ENCODE data around the gene TM4SF20.

TM4SF20 gene

GRCh38 chr2:227379095-227379494, at the start of gene TM4SF20:
Gene TM4SF20, minus strand, starts transcription at chr2:227379306. Its CDS starts 38 bp downstream, at chr2:227379268.
- no peaks in the 10 kb centered on the region for H3K36me3 ChIP-seq (ENCODE audit: control insufficient read depth in 5 of 5, insufficient read depth in 5 of 5, low read length in 5 of 5)
- no peaks in the 10 kb centered on the region for H3K9me3 ChIP-seq (ENCODE audit: control insufficient read depth in 5 of 5, low read length in 5 of 5)
- no peaks in the 10 kb centered on the region for H3K27me3 ChIP-seq (ENCODE audit: control insufficient read depth in 5 of 5, insufficient read depth in 4 of 5, low read length in 5 of 5)
- H3K4me3 ChIP-seq (ENCODE audit: low read depth in 1 of 5, low read length in 5 of 5) = no peak within 1 kb of the TSS
- H3K27ac ChIP-seq (ENCODE audit: low read depth, low read length) = no peak within 1 kb of the TSS
- no peak within 1 kb of the TSS for H3K9ac ChIP-seq (ENCODE audit: low read length in 5 of 5)
- H3K4me1 ChIP-seq (ENCODE audit: control insufficient read depth in 5 of 5, insufficient read depth in 5 of 5, low read length in 5 of 5) = peaks cover 0 to 2% (median 0%) of the 10 kb centered on the region in 5 donors

- no peak overlapping the region for H3K9ac ChIP-seq (ENCODE audit: low read length in 5 of 5)
- H3K4me3 ChIP-seq (ENCODE audit: low read depth in 1 of 5, low read length in 5 of 5) = no peak overlapping the region
- no peaks in the 10 kb centered on the region for H3K4me1 ChIP-seq (ENCODE audit: control insufficient read depth in 5 of 5, insufficient read depth in 5 of 5, low read length in 5 of 5)
- no peaks in the 10 kb centered on the region for H3K36me3 ChIP-seq (ENCODE audit: control insufficient read depth in 5 of 5, insufficient read depth in 5 of 5, low read length in 5 of 5)
- peaks cover 3 to 9% (median 7%) of the 10 kb centered on the region in 5 donors for H3K9me3 ChIP-seq (ENCODE audit: control insufficient read depth in 5 of 5, low read length in 5 of 5)
- no peak overlapping the region for H3K27ac ChIP-seq (ENCODE audit: low read depth, low read length)
- H3K27me3 ChIP-seq (ENCODE audit: control insufficient read depth in 5 of 5, insufficient read depth in 4 of 5, low read length in 5 of 5) = no peaks in the 10 kb centered on the region
Observed at GRCh38 chr2:227428731-227429285, 49.7 kb upstream of the TM4SF20 start.

- no peak overlapping the region for H3K9ac ChIP-seq (ENCODE audit: low read length in 5 of 5)
- no peak overlapping the region for H3K4me3 ChIP-seq (ENCODE audit: low read depth in 1 of 5, low read length in 5 of 5)
- H3K4me1 ChIP-seq (ENCODE audit: control insufficient read depth in 5 of 5, insufficient read depth in 5 of 5, low read length in 5 of 5) = no peaks in the 10 kb centered on the region
- no peaks in the 10 kb centered on the region for H3K36me3 ChIP-seq (ENCODE audit: control insufficient read depth in 5 of 5, insufficient read depth in 5 of 5, low read length in 5 of 5)
- no peaks in the 10 kb centered on the region for H3K9me3 ChIP-seq (ENCODE audit: control insufficient read depth in 5 of 5, low read length in 5 of 5)
- H3K27ac ChIP-seq (ENCODE audit: low read depth, low read length) = no peak overlapping the region
- no peaks in the 10 kb centered on the region for H3K27me3 ChIP-seq (ENCODE audit: control insufficient read depth in 5 of 5, insufficient read depth in 4 of 5, low read length in 5 of 5)
Observed at GRCh38 chr2:227423656-227424499, 44.8 kb upstream of the TM4SF20 start.

- no peak overlapping the region for H3K4me3 ChIP-seq (ENCODE audit: low read depth in 1 of 5, low read length in 5 of 5)
- H3K4me1 ChIP-seq (ENCODE audit: control insufficient read depth in 5 of 5, insufficient read depth in 5 of 5, low read length in 5 of 5) = peaks cover 0 to 9% (median 0%) of the 10 kb centered on the region in 5 donors
- H3K9ac ChIP-seq (ENCODE audit: low read length in 5 of 5) = no peak overlapping the region
- H3K36me3 ChIP-seq (ENCODE audit: control insufficient read depth in 5 of 5, insufficient read depth in 5 of 5, low read length in 5 of 5) = no peaks in the 10 kb centered on the region
- no peaks in the 10 kb centered on the region for H3K27me3 ChIP-seq (ENCODE audit: control insufficient read depth in 5 of 5, insufficient read depth in 4 of 5, low read length in 5 of 5)
- H3K27ac ChIP-seq (ENCODE audit: low read depth, low read length) = no peak overlapping the region
- no peaks in the 10 kb centered on the region for H3K9me3 ChIP-seq (ENCODE audit: control insufficient read depth in 5 of 5, low read length in 5 of 5)
Observed at GRCh38 chr2:227420087-227421052, 41.3 kb upstream of the TM4SF20 start.

- H3K27ac ChIP-seq (ENCODE audit: low read depth, low read length) = peak overlapping the region; percentile 76
- no peaks in the 10 kb centered on the region for H3K27me3 ChIP-seq (ENCODE audit: control insufficient read depth in 5 of 5, insufficient read depth in 4 of 5, low read length in 5 of 5)
- no peak overlapping the region for H3K9ac ChIP-seq (ENCODE audit: low read length in 5 of 5)
- H3K36me3 ChIP-seq (ENCODE audit: control insufficient read depth in 5 of 5, insufficient read depth in 5 of 5, low read length in 5 of 5) = no peaks in the 10 kb centered on the region
- no peak overlapping the region for H3K4me3 ChIP-seq (ENCODE audit: low read depth in 1 of 5, low read length in 5 of 5)
- H3K4me1 ChIP-seq (ENCODE audit: control insufficient read depth in 5 of 5, insufficient read depth in 5 of 5, low read length in 5 of 5) = peaks cover 0 to 21% (median 6%) of the 10 kb centered on the region in 5 donors
- no peaks in the 10 kb centered on the region for H3K9me3 ChIP-seq (ENCODE audit: control insufficient read depth in 5 of 5, low read length in 5 of 5)
Observed at GRCh38 chr2:227416701-227417100, 37.6 kb upstream of the TM4SF20 start.

- Histone ChIP-seq H3K27me3 (ENCODE audit: control insufficient read depth in 5 of 5, insufficient read depth in 4 of 5, low read length in 5 of 5) (no peaks in the 10 kb centered on the region), H3K36me3 (ENCODE audit: control insufficient read depth in 5 of 5, insufficient read depth in 5 of 5, low read length in 5 of 5) (no peaks in the 10 kb centered on the region), H3K9me3 (ENCODE audit: control insufficient read depth in 5 of 5, low read length in 5 of 5) (no peaks in the 10 kb centered on the region), H3K9ac (ENCODE audit: low read length in 5 of 5) (peak overlapping the region in 1 of 5 donors; percentile 64), H3K4me3 (ENCODE audit: low read depth in 1 of 5, low read length in 5 of 5) (no peak overlapping the region), H3K4me1 (ENCODE audit: control insufficient read depth in 5 of 5, insufficient read depth in 5 of 5, low read length in 5 of 5) (peaks cover 0 to 21% (median 6%) of the 10 kb centered on the region in 5 donors), H3K27ac (ENCODE audit: low read depth, low read length) (peak overlapping the region; percentile 76)
Observed at GRCh38 chr2:227415538-227416424, 36.7 kb upstream of the TM4SF20 start.

GRCh38 chr2:227414846-227415245, 35.7 kb upstream of the TM4SF20 start:
- no peak overlapping the region for H3K4me3 ChIP-seq (ENCODE audit: low read depth in 1 of 5, low read length in 5 of 5)
- peak overlapping the region; percentile 76 for H3K27ac ChIP-seq (ENCODE audit: low read depth, low read length)
- H3K4me1 ChIP-seq (ENCODE audit: control insufficient read depth in 5 of 5, insufficient read depth in 5 of 5, low read length in 5 of 5) = peaks cover 0 to 21% (median 6%) of the 10 kb centered on the region in 5 donors
- H3K9me3 ChIP-seq (ENCODE audit: control insufficient read depth in 5 of 5, low read length in 5 of 5) = no peaks in the 10 kb centered on the region
- no peaks in the 10 kb centered on the region for H3K27me3 ChIP-seq (ENCODE audit: control insufficient read depth in 5 of 5, insufficient read depth in 4 of 5, low read length in 5 of 5)
- H3K36me3 ChIP-seq (ENCODE audit: control insufficient read depth in 5 of 5, insufficient read depth in 5 of 5, low read length in 5 of 5) = no peaks in the 10 kb centered on the region
- no peak overlapping the region for H3K9ac ChIP-seq (ENCODE audit: low read length in 5 of 5)

- no peak overlapping the region for H3K4me3 ChIP-seq (ENCODE audit: low read depth in 1 of 5, low read length in 5 of 5)
- H3K27ac ChIP-seq (ENCODE audit: low read depth, low read length) = no peak overlapping the region
- no peaks in the 10 kb centered on the region for H3K27me3 ChIP-seq (ENCODE audit: control insufficient read depth in 5 of 5, insufficient read depth in 4 of 5, low read length in 5 of 5)
- no peaks in the 10 kb centered on the region for H3K9me3 ChIP-seq (ENCODE audit: control insufficient read depth in 5 of 5, low read length in 5 of 5)
- no peak overlapping the region for H3K9ac ChIP-seq (ENCODE audit: low read length in 5 of 5)
- peaks cover 0 to 21% (median 6%) of the 10 kb centered on the region in 5 donors for H3K4me1 ChIP-seq (ENCODE audit: control insufficient read depth in 5 of 5, insufficient read depth in 5 of 5, low read length in 5 of 5)
- no peaks in the 10 kb centered on the region for H3K36me3 ChIP-seq (ENCODE audit: control insufficient read depth in 5 of 5, insufficient read depth in 5 of 5, low read length in 5 of 5)
Observed at GRCh38 chr2:227413371-227413770, 34.3 kb upstream of the TM4SF20 start.

GRCh38 chr2:227412877-227413276, 33.8 kb upstream of the TM4SF20 start:
- Histone ChIP-seq H3K4me3 (ENCODE audit: low read depth in 1 of 5, low read length in 5 of 5) (no peak overlapping the region), H3K9me3 (ENCODE audit: control insufficient read depth in 5 of 5, low read length in 5 of 5) (no peaks in the 10 kb centered on the region), H3K27me3 (ENCODE audit: control insufficient read depth in 5 of 5, insufficient read depth in 4 of 5, low read length in 5 of 5) (no peaks in the 10 kb centered on the region), H3K4me1 (ENCODE audit: control insufficient read depth in 5 of 5, insufficient read depth in 5 of 5, low read length in 5 of 5) (peaks cover 0 to 23% (median 6%) of the 10 kb centered on the region in 5 donors), H3K27ac (ENCODE audit: low read depth, low read length) (no peak overlapping the region), H3K9ac (ENCODE audit: low read length in 5 of 5) (no peak overlapping the region), H3K36me3 (ENCODE audit: control insufficient read depth in 5 of 5, insufficient read depth in 5 of 5, low read length in 5 of 5) (no peaks in the 10 kb centered on the region)

Measured in subcutaneous abdominal adipose tissue (tissue), 5 donors.